Measurements from ENCODE around the gene WDPCP.
"Not testable (repeated sequence)": the region's sequence is repeated elsewhere in the genome, so short reads cannot be mapped to it uniquely, and the experiment has no call there.

Gene WDPCP

DNA sequence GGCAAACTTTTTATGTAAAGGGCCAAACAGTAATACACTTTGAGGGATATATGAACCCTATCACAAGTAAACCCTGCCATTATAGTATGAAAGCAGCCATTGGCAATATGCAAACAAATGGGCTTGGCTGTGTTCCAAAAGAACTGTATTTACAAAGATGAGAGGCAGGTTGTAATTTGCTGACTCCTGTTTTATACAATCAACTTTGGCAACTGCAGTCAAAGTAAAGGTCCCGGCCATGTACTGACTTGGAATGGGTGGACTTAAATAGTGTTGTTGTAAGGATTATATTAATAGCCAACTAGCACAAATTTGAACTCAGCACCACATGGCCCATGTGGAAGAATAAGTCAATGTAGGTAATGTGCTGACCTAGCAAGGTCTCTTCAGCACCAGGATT is 223.4 kb downstream of the WDPCP start:
- no peak for DNase-seq (ENCODE audit: low read depth)

DNA sequence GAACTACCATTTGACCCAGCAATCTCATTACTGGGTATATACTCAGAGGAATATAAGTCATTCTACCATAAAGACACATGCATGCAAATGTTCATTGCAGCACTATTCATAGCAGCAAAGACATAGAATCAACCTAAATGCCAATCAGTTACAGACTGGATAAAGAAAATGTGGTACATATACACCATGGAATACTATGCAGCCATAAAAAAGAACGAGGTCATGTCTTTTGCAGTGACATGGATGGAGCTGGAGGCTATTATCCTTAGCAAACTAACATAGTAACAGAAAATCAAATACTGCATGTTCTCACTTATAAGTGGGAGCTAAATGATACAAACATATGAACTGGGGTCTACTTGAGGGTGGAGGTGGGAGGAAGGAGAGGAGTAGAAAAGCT is 230.6 kb downstream of the WDPCP start:
- DNase-seq (ENCODE audit: low read depth) = not testable (repeated sequence)

DNA sequence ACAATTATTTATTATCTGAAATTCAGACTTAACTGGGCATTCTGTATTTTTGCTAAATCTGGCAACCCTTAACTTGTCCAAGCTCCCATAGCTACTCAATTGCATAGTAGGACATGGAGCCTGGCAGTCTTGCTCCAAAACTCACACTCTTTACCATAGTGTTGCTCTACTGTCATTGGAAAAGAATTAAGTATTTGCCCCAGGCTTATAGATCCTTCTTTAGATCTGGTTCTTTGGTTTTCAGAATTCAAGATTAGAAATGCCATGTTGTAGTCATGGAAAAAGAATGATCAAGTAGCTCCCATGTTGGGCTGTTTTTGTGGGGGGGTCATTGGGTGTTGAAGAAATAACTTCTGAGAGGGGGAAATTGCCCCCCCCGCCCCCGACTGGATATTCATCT is 240.9 kb downstream of the WDPCP start:
- no peak for DNase-seq (ENCODE audit: low read depth)

DNA sequence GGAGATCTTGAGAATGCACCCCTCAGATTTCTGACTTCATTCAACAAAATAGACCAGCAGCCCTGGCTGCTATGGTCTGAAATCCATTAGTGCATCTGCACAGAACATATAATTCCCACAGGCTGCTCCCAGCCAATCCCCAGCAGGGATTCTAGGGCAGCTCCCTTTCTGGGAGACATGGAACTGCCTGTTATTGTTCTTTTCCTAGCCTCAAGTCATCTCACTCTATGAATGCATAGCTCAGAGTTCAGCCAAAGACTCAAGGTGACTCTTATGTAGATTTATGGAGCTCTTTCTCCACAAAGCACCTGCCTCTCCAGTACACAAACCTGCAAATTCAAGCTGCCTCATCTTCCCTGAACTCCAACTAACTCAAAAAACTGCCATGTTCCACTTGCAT is 241.9 kb downstream of the WDPCP start:
- DNase-seq (ENCODE audit: low read depth) = no peak

DNA sequence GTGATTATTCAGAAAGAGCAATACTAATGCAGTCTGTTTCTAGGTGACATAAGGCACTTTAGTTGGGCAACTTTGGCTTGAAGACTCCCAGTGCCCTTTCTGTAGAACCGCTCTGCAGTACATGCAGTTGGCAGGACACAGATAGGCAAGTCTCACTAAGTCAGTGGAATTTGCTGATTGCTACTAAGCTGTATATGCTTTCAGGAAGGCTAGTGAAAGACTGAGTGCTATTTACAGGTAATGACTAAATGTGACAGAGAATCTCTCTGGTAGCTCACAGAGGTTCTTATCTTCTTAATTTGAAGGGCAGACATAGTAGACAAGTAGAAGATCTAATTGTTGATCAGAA is 243.0 kb downstream of the WDPCP start:
- DNase-seq (ENCODE audit: low read depth) = no peak

DNA sequence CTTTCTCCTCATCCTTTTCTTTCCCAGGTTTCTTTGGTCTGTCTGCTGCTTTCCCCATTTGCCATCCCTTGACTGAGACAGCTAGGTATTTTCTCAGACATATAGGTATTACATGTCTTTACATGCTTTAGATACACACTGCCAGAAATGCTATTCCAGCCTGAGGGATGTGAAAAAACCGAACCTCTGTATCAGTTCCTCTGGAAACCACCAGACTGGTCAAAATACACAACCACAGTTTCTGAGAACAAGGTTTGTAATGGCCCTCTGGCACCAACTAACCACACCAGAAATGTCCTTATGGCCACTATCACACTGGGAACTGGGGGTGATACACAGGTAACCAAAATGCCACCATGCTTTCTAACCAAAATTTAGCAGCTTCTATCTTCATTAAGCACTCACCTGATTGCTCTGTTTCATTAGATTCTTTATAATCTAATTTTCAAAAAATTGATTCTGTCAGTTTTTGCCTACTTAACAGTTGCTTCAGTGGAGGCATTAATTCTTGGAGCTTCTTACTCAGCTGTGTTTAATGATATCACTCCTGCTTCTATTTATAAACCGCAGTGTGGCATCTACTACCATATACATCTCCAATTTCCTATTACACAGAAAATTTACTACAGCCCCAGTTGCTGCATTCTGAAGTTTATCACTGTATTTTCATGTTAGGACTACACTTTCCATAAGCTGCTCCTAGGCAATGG is 243.5 kb downstream of the WDPCP start:
- no peak for DNase-seq (ENCODE audit: low read depth)

DNA sequence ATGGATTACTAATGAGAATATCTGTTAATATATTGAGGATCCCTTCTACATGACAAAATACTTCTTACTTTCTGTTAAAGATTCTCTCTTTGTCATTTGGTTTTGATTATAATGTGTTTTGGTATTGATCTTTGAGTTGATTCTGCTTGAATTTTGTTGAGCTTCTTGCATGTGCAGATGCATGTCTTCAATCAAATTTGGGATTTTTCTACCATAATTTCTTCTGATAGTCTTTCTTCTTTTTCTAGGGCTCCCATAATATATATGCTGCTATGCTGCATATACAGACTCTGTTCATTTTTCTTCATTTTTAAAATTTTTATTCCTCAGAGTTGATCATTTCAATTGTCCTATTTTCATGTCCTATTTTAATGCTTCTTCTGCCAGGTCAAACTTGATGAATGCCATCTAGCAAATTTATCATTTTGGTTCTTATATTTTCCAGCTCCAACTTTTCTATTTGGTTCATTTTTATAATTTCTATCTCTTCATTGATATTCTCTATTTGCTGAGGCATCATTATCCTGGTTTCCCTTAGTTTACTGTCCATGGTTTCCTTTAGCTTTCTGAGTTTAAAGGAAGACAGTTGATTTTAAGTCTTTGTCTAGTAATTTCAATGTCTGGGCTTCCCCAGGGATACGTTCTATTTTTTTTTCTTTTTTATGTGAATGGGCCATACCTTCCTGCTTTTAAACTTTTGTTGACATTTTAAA is 244.7 kb downstream of the WDPCP start:
- DNase-seq (ENCODE audit: low read depth) = no peak

DNA sequence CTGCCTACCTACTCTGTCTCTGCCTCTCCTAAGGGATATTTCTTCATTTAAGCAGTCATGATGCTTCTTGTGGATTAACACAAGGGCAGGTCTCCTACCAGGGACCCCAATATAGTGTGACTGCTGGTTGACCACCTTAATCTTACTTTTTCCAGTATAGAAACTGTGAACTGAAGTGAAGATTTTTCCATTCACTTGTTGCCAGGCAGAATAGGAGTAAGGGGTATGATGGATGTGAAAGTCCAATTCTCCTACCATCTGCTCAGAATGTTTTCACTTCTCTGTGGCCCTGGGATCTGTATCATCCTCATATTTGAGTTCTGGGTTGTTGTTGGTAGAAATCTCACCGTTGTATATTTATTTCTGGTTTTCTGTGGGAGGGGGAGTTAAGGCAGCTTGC is 247.8 kb downstream of the WDPCP start:
- DNase-seq (ENCODE audit: low read depth) = no peak

DNA sequence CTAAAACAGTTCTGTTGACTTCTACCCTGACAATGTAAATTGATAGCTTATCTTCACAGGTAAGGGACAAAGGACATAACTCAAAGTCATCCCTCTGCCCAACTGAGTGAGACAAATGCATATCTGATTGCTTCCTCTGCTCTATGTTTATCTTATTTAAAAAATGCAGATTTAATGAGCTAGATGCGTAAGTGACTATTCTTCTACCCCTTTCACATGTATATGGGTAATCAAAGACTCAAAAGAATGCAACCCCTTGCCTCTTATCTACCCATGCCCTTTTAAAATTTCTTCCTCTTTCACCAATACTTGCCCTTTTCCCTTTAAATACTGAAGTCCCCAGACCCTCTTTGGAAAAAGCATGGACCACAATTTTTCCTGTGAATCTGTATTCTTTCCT is 253.4 kb downstream of the WDPCP start:
- DNase-seq (ENCODE audit: low read depth) = no peak

DNA sequence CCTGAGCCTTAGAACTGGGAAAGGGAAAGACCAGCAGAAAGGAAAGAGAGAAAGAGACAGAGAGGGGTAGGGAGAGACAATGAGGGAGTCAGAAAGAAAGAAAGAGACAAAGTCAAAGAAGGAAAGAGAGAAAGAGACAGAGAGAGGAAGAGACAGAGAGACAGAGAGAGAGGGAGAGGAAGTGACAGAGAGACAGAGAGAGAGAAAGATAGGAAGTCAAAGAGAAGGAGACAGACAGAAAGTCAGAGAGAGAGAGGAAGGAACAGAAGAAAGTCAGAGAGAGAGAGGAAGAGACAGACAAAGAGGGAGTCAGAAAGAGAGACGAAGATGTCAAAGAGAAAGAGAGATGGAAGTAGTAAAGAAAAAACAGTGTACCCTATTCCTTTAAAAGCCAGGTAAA is 261.8 kb downstream of the WDPCP start:
- DNase-seq (ENCODE audit: low read depth) = no peak

DNA sequence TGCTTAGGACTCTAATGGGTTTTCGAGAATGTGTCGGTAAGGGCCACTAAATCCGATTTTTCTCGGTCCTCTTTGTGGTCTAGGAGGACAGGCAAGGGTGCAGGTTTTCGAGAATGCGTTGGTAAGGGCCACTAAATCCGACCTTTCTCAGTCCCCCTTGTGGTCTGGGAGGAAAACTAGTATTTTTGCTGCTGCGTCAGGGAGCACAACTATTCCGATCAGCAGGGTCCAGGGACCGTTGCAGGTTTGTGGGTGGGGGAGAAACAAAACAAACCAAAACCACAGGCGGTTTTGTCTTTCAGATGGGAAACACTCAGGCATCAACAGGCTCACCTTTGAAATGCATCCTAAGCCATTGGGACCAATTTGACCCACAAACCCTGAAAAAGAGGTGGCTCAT is 264.6 kb downstream of the WDPCP start:
- not testable (repeated sequence) for DNase-seq (ENCODE audit: low read depth)

DNA sequence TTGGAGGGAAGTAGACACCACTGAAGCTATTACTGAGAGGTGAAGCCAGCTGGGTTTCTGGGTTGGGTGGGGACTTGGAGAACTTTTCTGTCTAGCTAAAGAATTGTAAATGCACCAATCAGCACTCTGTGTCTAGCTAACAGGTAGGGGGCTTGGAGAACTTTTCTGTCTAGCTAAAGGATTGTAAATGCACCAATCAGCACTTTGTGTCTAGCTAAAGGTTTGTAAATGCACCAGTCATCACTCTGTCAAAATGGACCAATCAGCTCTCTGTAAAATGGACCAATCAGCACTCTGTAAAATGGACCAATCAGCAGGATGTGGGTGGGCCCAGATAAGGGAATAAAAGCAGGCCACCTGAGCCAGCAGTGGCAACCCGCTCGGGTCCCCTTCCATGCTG is 266.3 kb downstream of the WDPCP start:
- DNase-seq (ENCODE audit: low read depth) = not testable (repeated sequence)

DNA sequence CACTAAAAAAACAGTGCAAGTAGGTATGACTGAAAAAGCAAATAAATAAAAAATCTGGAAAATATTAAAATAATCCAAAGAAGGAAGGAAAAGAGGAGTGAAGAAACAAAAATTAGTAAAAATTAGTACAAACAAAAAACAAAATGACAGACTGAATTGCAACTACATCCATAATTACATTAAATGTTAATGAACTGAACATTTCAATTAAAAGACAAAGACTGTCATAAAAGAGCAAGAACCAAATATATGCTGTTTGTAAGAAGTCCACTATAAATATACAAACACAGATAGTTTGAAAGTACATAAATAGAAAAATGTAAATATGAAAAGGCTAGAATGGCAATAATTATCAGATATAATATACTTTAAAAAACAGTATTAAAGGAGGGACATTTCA is 267.6 kb downstream of the WDPCP start:
- no peak for DNase-seq (ENCODE audit: low read depth)

DNA sequence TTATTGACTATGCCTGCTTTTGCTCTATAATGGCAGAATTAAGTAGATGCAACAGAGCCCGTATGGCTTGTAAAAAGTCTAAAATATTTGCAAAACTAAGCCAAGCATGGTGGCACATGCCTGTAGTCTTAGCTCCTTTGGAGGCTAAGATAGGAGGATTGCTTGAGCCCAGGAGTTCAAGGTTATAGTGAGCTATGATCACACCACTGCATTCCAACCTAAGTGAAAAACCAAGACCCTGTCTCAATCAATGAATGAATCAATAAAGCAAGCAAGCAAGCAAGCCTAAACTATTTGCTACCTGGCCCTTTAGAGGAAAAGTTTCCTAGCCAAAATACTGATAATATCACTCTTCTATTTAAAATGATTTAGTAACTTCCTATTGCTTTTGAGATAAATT is 277.7 kb downstream of the WDPCP start:
- DNase-seq (ENCODE audit: low read depth) = no peak

DNA sequence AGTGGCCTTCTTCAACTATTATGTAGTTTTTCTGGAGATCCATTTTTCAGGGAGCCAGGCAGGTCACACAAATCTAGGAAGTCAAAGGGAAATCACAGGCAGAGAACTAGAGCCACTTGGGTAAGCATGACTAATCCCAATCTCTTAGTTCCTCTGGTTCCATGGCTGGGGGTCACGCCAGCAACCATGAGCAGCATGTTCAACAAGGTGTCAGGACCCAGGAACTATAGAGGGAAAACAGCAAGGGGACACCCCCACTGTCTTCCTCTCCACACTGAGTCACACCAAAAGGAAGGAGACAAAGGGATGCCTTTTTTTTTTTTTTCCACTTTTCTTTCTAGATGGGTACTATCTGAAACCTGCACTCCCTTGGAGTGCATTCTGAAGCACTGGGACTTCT is 286.8 kb downstream of the WDPCP start:
- no peak for DNase-seq (ENCODE audit: low read depth)

DNA sequence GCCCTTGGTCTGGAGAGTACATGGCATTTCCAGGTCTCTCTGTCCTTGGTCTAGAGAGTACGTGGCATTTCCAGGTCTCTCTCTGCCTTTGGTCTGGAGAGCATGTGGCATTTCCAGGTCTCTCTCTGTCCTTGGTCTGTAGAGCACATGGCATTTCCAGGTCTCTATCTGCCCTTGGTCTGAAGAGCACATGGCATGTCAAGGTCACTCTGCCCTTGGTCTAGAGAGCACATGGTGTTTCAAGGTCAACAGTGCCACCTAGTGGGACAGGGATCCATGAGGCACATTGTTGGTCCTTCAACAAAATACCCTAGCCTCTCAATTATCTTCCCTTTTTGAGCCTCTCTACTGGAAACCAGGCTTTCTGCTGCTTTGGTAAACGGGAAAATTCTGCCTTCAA is 287.4 kb downstream of the WDPCP start:
- no peak for DNase-seq (ENCODE audit: low read depth)

DNA sequence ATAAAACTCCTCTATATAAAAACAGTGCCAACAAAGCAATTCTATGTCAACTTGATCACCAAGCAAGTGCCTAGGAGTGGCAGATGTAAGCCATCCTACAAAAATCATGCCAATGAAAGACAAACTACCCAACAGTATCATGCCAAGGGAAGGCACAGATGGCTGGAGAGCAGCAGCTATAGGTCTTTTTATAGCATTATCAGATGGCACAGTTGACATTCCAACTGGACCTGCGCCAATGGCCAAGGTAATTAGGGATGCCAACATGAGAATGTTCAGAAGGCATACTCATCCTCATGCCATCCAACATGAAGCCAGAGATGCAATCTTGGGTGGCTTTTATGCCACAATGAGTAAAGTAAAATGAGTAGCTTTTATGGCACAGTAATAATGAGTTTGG is 300.3 kb downstream of the WDPCP start:
- no peak for DNase-seq (ENCODE audit: low read depth)

DNA sequence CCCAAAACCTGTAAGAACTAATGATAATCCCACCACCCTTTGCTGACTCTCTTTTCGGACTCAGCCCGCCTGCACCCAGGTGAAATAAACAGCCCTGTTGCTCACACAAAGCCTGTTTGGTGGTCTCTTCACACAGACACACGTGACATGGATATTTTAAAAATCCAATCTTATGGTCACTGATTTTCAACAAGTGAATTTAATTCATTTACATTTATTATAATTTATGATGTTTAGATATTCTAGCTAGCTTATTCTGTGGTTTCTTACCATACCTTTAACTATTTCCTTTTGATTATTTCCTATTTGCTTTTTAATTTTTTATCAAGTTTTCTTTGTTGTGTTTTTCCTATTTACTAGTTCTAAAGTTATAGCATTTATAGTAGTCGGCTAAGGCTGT is 301.8 kb downstream of the WDPCP start:
- not testable (repeated sequence) for DNase-seq (ENCODE audit: low read depth)

DNA sequence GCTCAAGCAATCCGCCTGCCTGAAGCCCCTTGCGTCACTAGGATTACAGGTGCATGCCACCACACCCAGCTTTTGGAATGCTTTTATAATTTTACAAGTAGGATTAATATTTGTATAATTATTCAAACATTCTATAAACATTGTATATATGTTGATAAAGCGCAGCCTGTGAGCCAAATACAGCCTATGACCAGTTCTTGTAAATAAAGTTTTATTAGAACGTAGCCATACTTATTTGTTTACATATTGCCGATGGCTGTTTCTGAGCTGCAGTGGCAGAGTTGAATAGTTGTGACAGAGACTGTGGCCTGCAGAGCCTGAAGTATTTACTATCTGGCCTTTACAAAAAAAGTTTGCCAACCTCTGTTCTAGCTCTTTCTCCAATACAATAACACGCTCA is 305.0 kb downstream of the WDPCP start:
- no peak for DNase-seq (ENCODE audit: low read depth)

DNA sequence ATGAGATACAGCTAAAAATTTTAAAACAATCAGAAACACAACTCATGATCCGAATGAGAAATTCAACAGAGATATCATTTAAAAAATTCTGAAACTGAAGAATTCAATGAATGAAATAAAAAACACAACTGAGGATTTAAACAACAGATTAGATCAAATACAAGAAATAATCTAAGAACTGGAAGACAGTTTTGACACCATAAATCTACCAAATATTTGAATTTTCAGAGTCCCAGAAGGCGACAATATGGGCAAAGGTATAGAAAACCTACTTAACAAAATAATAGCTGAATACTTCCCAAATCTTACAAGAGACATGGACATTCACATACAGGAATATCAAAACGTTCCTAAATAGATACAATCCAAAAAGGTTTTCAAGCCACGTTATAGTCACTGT is 315.7 kb downstream of the WDPCP start:
- no peak for DNase-seq (ENCODE audit: low read depth)

DNA sequence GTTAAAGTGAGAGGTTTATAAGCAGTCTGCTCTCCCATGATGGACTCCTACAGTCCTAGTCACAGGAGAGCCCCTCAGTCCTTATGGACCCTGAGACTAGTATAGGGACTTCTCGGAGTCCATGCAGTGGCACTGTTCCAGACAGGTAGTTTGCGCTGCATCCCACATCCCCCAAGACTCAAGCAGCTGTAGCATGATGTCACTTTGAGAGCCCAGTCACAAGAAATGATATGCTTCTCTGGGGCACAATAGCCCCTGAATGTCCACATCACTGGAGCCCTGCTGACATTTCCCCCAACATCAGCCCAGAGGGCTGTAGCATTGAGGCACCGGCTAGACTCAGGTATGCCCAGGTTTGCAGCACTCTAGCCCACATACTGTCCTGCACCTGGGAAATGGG is 317.6 kb downstream of the WDPCP start:
- no peak for DNase-seq (ENCODE audit: low read depth)

DNA sequence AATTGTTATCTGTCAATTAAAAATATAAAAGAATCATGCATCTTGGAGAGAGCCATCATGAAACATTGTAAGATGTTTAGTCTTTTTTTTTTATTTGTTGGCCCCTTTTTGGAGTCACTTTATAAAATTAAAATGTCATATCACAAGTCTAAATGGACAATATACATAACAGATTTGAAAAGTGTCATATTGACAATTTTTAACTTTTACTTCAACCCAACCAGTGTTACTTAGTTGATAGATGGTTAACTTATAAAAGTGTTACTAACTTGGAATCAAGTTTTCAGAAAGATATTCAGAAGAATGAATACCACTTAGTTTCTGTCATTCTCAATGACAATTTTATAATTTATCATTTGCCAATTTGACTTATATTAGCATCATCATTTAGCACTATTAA is 319.3 kb downstream of the WDPCP start:
- DNase-seq (ENCODE audit: low read depth) = no peak

DNA sequence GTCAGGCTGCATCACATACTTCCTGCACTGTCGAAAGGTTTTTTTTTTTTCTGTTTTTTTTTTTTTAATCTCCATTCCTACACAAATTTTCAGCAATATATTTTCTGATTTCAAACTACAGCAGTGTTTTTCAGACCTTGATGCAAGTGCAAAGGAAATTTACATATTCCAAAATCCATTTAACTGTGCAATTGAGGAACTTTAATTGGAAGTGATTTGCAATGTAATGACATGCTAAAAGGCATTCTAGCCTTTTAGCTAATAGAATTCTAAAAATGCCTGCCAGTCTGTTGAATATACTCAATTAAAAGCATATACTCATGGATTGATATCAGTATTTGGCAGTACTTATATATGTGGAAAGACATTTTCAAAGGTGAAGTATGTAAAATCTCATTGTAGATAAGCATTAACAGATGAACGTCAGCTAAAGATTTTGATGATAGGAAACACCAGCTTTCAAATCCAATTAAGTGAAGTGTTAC is 327.1 kb downstream of the WDPCP start:
- DNase-seq (ENCODE audit: low read depth) = no peak

DNA sequence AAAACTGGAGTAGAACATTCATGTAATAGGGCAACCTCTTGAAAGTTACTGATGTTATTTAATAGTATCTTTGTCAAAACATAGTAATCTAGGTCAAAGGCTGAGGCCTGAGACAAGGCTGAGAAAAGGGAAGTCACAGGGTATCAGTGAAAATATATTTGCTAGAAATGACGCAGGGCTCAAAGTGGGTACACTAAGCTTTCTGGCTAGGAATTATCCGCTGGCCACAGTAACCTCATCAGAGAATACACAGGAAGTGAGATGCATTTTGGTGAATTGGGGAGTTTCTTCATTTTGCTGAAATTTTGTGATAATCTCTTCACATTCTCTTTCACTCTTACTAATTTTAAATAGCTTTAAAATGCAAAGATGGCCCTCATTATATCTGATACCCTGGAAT is 330.8 kb downstream of the WDPCP start:
- DNase-seq (ENCODE audit: low read depth) = no peak
